GM23338 (cell line): ENCODE measurements around the gene GON7. TPM values are rescaled to one million over a fixed set of nuclear protein-coding genes. Genes with fewer than 3 reads are reported as not detected.
A peak's percentile ranks its signal among the peaks of the same experiment; 100 is the strongest.

Experiments
- ATAC-seq: fragments of 200-7000 bp; cut with Tn5 transposase; 3 replicates; pipeline ENCODE4 v1.9.1; 2020
- DNase-seq: peaks from one replicate; pipeline ENCODE4 v3.0.0-alpha.2; 2015; ENCODE audit warnings: low spot score
- H2AFZ ChIP-seq: fragments of 200-600 bp; sonication (generic); 2 replicates; pipeline ENCODE4 v1.8.0; 2016; ENCODE audit warnings: antibody characterized with exemption, mild to moderate bottlenecking, moderate library complexity
- H3F3A ChIP-seq: fragments of 200-600 bp; sonication (generic); replicated peaks from 2 replicates; pipeline ENCODE4 v1.8.0; 2017; ENCODE audit warnings: antibody characterized with exemption, mixed run types, low read depth
- H3K27ac ChIP-seq: fragments of 200-600 bp; sonication (generic); 2 replicates; pipeline ENCODE4 v1.6.1; 2016; ENCODE audit warnings: low read depth
- H3K27me3 ChIP-seq: fragments of 200-600 bp; sonication (generic); 2 replicates; pipeline ENCODE4 v1.8.0; 2016; ENCODE audit warnings: mild to moderate bottlenecking, mixed run types, moderate library complexity; ENCODE audit not compliant: insufficient read depth
- H3K36me3 ChIP-seq: fragments of 200-600 bp; sonication (generic); 2 replicates; pipeline ENCODE4 v1.8.0; 2016; ENCODE audit warnings: mild to moderate bottlenecking; ENCODE audit not compliant: insufficient read depth
- H3K4me1 ChIP-seq: fragments of 200-600 bp; sonication (generic); 2 replicates; pipeline ENCODE4 v1.8.0; 2016; ENCODE audit warnings: mild to moderate bottlenecking, moderate library complexity; ENCODE audit not compliant: insufficient read depth
- H3K4me2 ChIP-seq: fragments of 200-600 bp; sonication (generic); 2 replicates; pipeline ENCODE4 v1.7.1; 2017; ENCODE audit warnings: mixed run types
- H3K4me3 ChIP-seq: fragments of 200-600 bp; sonication (generic); 2 replicates; pipeline ENCODE4 v1.6.1; 2016; ENCODE audit warnings: mixed run types
- H3K79me2 ChIP-seq: fragments of 200-600 bp; sonication (generic); replicated peaks from 2 replicates; pipeline ENCODE4 v1.8.0; 2017; ENCODE audit warnings: mild to moderate bottlenecking; ENCODE audit not compliant: insufficient read depth
- H3K9me2 ChIP-seq: fragments of 200-600 bp; sonication (generic); 2 replicates; pipeline ENCODE4 v1.8.0; 2017; ENCODE audit not compliant: insufficient read depth
- H4K20me1 ChIP-seq: fragments of 200-600 bp; sonication (generic); replicated peaks from 2 replicates; pipeline ENCODE4 v1.8.0; 2017; ENCODE audit warnings: mild to moderate bottlenecking; ENCODE audit not compliant: insufficient read depth
- H3K27ac Mint-ChIP-seq: 2 replicates; pipeline ENCODE4 v1.8.0; 2020; ENCODE audit warnings: inconsistent platforms, mild to moderate bottlenecking, moderate library complexity, mixed read lengths
- H3K27me3 Mint-ChIP-seq: 3 replicates; pipeline ENCODE4 v1.8.0; 2022; ENCODE audit warnings: low read depth, mild to moderate bottlenecking, moderate library complexity, mixed read lengths, inconsistent platforms; ENCODE audit not compliant: insufficient read depth, poor library complexity
- H3K36me3 Mint-ChIP-seq: 3 replicates; pipeline ENCODE4 v1.8.0; 2021; ENCODE audit warnings: low read depth, mild to moderate bottlenecking, inconsistent platforms, moderate library complexity, mixed read lengths
- H3K4me1 Mint-ChIP-seq: 3 replicates; pipeline ENCODE4 v1.8.0; 2020; ENCODE audit warnings: mild to moderate bottlenecking, inconsistent platforms, mixed read lengths
- H3K4me3 Mint-ChIP-seq: 3 replicates; pipeline ENCODE4 v1.8.0; 2021; ENCODE audit warnings: moderate library complexity, mild to moderate bottlenecking, inconsistent platforms, mixed read lengths
- H3K9me3 Mint-ChIP-seq: 3 replicates; pipeline ENCODE4 v1.8.0; 2020; ENCODE audit warnings: moderate library complexity, mild to moderate bottlenecking, inconsistent platforms, mixed read lengths
- CREB1 ChIP-seq: fragments of 250-450 bp; sonication (Bioruptor Pico); IDR thresholded peaks from 2 replicates; pipeline ENCODE4 v1.5.0; 2020; ENCODE audit warnings: low read depth, mild to moderate bottlenecking, moderate library complexity
- EZH2 ChIP-seq: fragments of 200-600 bp; sonication (generic); IDR thresholded peaks from one replicate; pipeline ENCODE4 v1.8.0; 2017; ENCODE audit warnings: antibody characterized with exemption, mild to moderate bottlenecking, low read depth; ENCODE audit not compliant: unreplicated experiment
- EZH2phosphoT487 ChIP-seq: fragments of 200-600 bp; sonication (generic); IDR thresholded peaks from one replicate; pipeline ENCODE4 v1.8.1; 2018; ENCODE audit warnings: antibody characterized with exemption; ENCODE audit not compliant: unreplicated experiment
- JUNB ChIP-seq: IDR thresholded peaks from one replicate; pipeline ENCODE4 v1.6.1; 2016; ENCODE audit warnings: antibody characterized with exemption; ENCODE audit not compliant: unreplicated experiment
- STAT1 ChIP-seq: IDR thresholded peaks from one replicate; pipeline ENCODE4 v1.6.1; 2016; ENCODE audit warnings: antibody characterized with exemption; ENCODE audit not compliant: unreplicated experiment
- ZNF331 ChIP-seq: fragments of 250-450 bp; sonication (Bioruptor Pico); IDR thresholded peaks from 2 replicates; pipeline ENCODE4 v1.5.0; 2020; ENCODE audit warnings: low read depth, mild to moderate bottlenecking, moderate library complexity
- polyA plus RNA-seq: library from polyadenylated mRNA; unstranded; fragments of >200 nt; fragmentation: Nextera tagmentation; extraction: Ambion mirVana; gene quantifications from 2 replicates; pipeline ENCODE4 v1.2.1, GENCODE V29; 2016
- total RNA-seq: library from RNA; depleted of rRNA; stranded (reverse); fragments of >200 nt; shearing (Covaris generic); gene quantifications from 2 replicates; pipeline ENCODE4 v1.2.3, GENCODE V29; 2014
- TF ChIP-seq, protein P1 (sequence below), 2 experiments: fragments of 200-600 bp in 1 of 2; sonication (generic) in 1 of 2; conservative IDR thresholded peaks; 2 replicates each; pipeline versions ENCODE4 v1.5.1 to v1.6.1; 2016 to 2017; ENCODE audit warnings: antibody characterized with exemption in 2 of 2, low read depth in 2 of 2, mild to moderate bottlenecking in 2 of 2, moderate library complexity in 1 of 2
- TF ChIP-seq, protein P2 (sequence below): IDR thresholded peaks from one replicate; pipeline ENCODE4 v1.6.1; 2018; ENCODE audit warnings: antibody characterized with exemption; ENCODE audit not compliant: unreplicated experiment

The GON7 gene
- total and polyA plus RNA-seq, 2 experiments from 2014 or later = 12.8 to 16.6 TPM

DNA sequence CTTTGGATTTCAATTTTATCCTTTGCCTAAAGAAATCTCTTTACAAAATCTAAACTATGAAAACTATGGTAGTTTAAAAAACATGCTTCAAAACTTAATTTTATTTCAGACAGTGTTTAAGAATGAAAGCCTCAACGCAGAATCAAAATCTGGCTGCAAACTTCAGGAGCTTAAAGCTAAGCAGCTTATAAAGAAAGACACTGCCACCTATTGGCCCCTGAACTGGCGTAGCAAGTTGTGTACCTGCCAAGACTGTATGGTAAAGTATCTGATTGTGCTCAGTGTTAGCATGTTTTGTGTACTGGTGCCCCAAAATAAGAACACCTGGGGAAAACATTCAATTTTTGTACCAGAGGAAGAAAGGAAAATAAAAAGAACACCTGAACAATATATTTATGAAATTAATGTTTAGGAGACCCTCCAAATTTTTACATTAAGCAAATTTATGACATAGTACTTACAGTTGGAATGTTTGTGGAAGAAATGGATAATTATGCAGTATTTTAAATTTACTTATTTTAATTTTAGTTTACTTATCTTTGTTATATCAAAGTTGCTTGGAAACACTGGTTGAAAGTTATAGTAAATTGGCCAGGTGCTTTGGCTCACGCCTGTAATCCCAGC, 12.3 kb upstream of the GON7 start:
- Histone ChIP-seq H3K4me3 (no peak overlapping the region), H3K79me2 (no peaks in the 10 kb centered on the region), H3K4me2 (no peak overlapping the region), H2AFZ (no peak overlapping the region), H4K20me1 (no peaks in the 10 kb centered on the region), H3K27me3 (no peaks in the 10 kb centered on the region), H3F3A (no peaks in the 10 kb centered on the region), H3K4me1 (no peaks in the 10 kb centered on the region), H3K27ac (no peak overlapping the region), H3K9me2 (no peaks in the 10 kb centered on the region), H3K36me3 (peaks cover 24% of the 10 kb centered on the region)
- peak; percentile 87 for ATAC-seq
- H3K9me3 Mint-ChIP-seq = no peaks in the 10 kb centered on the region; the same call in 2 of the 3 replicates
- H3K4me1 Mint-ChIP-seq = no peaks in the 10 kb centered on the region
- no peak overlapping the region for H3K27ac Mint-ChIP-seq
- TF ChIP-seq STAT1 (no peak), JUNB (no peak), EZH2 (no peak), EZH2phosphoT487 (no peak), ZNF331 (CRISPR knock-in tag) (no peak), CREB1 (CRISPR knock-in tag) (no peak)
- TF ChIP-seq, protein P1, sequence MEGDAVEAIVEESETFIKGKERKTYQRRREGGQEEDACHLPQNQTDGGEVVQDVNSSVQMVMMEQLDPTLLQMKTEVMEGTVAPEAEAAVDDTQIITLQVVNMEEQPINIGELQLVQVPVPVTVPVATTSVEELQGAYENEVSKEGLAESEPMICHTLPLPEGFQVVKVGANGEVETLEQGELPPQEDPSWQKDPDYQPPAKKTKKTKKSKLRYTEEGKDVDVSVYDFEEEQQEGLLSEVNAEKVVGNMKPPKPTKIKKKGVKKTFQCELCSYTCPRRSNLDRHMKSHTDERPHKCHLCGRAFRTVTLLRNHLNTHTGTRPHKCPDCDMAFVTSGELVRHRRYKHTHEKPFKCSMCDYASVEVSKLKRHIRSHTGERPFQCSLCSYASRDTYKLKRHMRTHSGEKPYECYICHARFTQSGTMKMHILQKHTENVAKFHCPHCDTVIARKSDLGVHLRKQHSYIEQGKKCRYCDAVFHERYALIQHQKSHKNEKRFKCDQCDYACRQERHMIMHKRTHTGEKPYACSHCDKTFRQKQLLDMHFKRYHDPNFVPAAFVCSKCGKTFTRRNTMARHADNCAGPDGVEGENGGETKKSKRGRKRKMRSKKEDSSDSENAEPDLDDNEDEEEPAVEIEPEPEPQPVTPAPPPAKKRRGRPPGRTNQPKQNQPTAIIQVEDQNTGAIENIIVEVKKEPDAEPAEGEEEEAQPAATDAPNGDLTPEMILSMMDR (conservative IDR thresholded peaks at IDR 0.05; ENCODE audit: low read depth in 2 of 2) = peak; percentile 81 to 82
- TF ChIP-seq, protein P2, sequence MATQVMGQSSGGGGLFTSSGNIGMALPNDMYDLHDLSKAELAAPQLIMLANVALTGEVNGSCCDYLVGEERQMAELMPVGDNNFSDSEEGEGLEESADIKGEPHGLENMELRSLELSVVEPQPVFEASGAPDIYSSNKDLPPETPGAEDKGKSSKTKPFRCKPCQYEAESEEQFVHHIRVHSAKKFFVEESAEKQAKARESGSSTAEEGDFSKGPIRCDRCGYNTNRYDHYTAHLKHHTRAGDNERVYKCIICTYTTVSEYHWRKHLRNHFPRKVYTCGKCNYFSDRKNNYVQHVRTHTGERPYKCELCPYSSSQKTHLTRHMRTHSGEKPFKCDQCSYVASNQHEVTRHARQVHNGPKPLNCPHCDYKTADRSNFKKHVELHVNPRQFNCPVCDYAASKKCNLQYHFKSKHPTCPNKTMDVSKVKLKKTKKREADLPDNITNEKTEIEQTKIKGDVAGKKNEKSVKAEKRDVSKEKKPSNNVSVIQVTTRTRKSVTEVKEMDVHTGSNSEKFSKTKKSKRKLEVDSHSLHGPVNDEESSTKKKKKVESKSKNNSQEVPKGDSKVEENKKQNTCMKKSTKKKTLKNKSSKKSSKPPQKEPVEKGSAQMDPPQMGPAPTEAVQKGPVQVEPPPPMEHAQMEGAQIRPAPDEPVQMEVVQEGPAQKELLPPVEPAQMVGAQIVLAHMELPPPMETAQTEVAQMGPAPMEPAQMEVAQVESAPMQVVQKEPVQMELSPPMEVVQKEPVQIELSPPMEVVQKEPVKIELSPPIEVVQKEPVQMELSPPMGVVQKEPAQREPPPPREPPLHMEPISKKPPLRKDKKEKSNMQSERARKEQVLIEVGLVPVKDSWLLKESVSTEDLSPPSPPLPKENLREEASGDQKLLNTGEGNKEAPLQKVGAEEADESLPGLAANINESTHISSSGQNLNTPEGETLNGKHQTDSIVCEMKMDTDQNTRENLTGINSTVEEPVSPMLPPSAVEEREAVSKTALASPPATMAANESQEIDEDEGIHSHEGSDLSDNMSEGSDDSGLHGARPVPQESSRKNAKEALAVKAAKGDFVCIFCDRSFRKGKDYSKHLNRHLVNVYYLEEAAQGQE = no peak
- peaks cover 54% of the 10 kb centered on the region for H3K36me3 Mint-ChIP-seq
- peak; percentile 88 for DNase-seq
- H3K4me3 Mint-ChIP-seq = no peak overlapping the region
- H3K27me3 Mint-ChIP-seq = peaks cover 4% of the 10 kb centered on the region

DNA sequence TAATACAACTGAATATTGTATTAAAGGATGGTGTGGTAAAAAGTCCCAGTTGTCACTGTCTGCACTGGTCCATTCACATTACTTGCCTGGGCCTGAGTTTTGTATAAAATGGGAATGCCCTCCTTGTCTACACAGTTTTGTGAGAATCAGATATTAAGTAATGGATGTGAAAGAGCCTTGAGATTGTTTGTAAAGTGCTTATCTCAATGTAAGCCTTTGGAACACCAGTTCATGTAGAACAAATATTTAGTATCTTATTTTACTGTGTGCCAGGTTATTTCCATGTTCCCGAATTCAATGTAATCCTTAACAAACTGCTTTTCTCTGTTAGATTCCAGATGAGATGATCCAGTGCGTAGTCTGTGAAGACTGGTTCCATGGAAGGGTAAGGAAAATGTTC, 7.7 kb upstream of the GON7 start:
- Histone ChIP-seq H3K27me3 (no peaks in the 10 kb centered on the region), H3K27ac (no peak overlapping the region), H3K4me3 (no peak overlapping the region), H3K4me2 (no peak overlapping the region), H3K36me3 (peaks cover 8% of the 10 kb centered on the region; the same call in 1 of the 2 replicates), H3K4me1 (no peaks in the 10 kb centered on the region), H2AFZ (no peak overlapping the region), H3K79me2 (0 out of 2 replicates have a peak, but pooled peaks cover 2% of the 10 kb centered on the region), H3F3A (0 out of 2 replicates have a peak, but pooled peaks cover 4% of the 10 kb centered on the region), H4K20me1 (no peaks in the 10 kb centered on the region), H3K9me2 (no peaks in the 10 kb centered on the region)
- H3K4me3 Mint-ChIP-seq = no peak overlapping the region
- ATAC-seq = no peak
- H3K27ac Mint-ChIP-seq = no peak overlapping the region
- H3K27me3 Mint-ChIP-seq = no peaks in the 10 kb centered on the region
- H3K9me3 Mint-ChIP-seq = no peaks in the 10 kb centered on the region; the same call in 2 of the 3 replicates
- TF ChIP-seq STAT1 = no peak
- H3K36me3 Mint-ChIP-seq = peaks cover 42% of the 10 kb centered on the region
- no peak for DNase-seq
- no peaks in the 10 kb centered on the region for H3K4me1 Mint-ChIP-seq
